ENCODE results near the gene PIM1. TPM values are rescaled to one million over a fixed set of nuclear protein-coding genes. Genes with fewer than 3 reads are reported as not detected.

PIM1 gene
- total RNA-seq, 1 donor from 2014 or later = 12.8 TPM

- Mint-ChIP-seq H3K9me3 (ENCODE audit: unreplicated experiment) (no peaks in the 10 kb centered on the region), H3K4me3 (ENCODE audit: unreplicated experiment) (no peak overlapping the region), H3K27me3 (ENCODE audit: unreplicated experiment) (no peaks in the 10 kb centered on the region), H3K36me3 (ENCODE audit: unreplicated experiment) (no peaks in the 10 kb centered on the region), H3K4me1 (ENCODE audit: unreplicated experiment) (no peaks in the 10 kb centered on the region), H3K27ac (ENCODE audit: unreplicated experiment) (no peak overlapping the region)
- no peak for DNase-seq (ENCODE audit: extremely low spot score, unreplicated experiment)
- no peak for TF ChIP-seq CTCF (IDR thresholded peaks at IDR 0.05)
Observed at GRCh38 chr6:37209461-37210205, 39.7 kb downstream of the PIM1 start.

- H3K4me3 Mint-ChIP-seq (ENCODE audit: unreplicated experiment) = no peak overlapping the region
- TF ChIP-seq CTCF (IDR thresholded peaks at IDR 0.05) = peak; percentile 91
- no peaks in the 10 kb centered on the region for H3K9me3 Mint-ChIP-seq (ENCODE audit: unreplicated experiment)
- DNase-seq (ENCODE audit: extremely low spot score, unreplicated experiment) = peak; percentile 90
- H3K4me1 Mint-ChIP-seq (ENCODE audit: unreplicated experiment) = no peaks in the 10 kb centered on the region
- no peaks in the 10 kb centered on the region for H3K27me3 Mint-ChIP-seq (ENCODE audit: unreplicated experiment)
- H3K27ac Mint-ChIP-seq (ENCODE audit: unreplicated experiment) = no peak overlapping the region
- H3K36me3 Mint-ChIP-seq (ENCODE audit: unreplicated experiment) = no peaks in the 10 kb centered on the region
Observed at GRCh38 chr6:37210313-37210968, 40.5 kb downstream of the PIM1 start.

- no peak for TF ChIP-seq CTCF (IDR thresholded peaks at IDR 0.05)
- Mint-ChIP-seq H3K9me3 (ENCODE audit: unreplicated experiment) (no peaks in the 10 kb centered on the region), H3K27ac (ENCODE audit: unreplicated experiment) (no peak overlapping the region), H3K36me3 (ENCODE audit: unreplicated experiment) (no peaks in the 10 kb centered on the region), H3K4me1 (ENCODE audit: unreplicated experiment) (no peaks in the 10 kb centered on the region), H3K27me3 (ENCODE audit: unreplicated experiment) (no peaks in the 10 kb centered on the region), H3K4me3 (ENCODE audit: unreplicated experiment) (no peak overlapping the region)
- no peak for DNase-seq (ENCODE audit: extremely low spot score, unreplicated experiment)
Observed at GRCh38 chr6:37212268-37212667, 42.3 kb downstream of the PIM1 start.

GRCh38 chr6:37218061-37218460 is 48.1 kb downstream of the PIM1 start:
- Mint-ChIP-seq H3K27ac (ENCODE audit: unreplicated experiment) (no peak overlapping the region), H3K4me1 (ENCODE audit: unreplicated experiment) (peaks cover 11% of the 10 kb centered on the region), H3K4me3 (ENCODE audit: unreplicated experiment) (no peak overlapping the region), H3K27me3 (ENCODE audit: unreplicated experiment) (no peaks in the 10 kb centered on the region), H3K36me3 (ENCODE audit: unreplicated experiment) (no peaks in the 10 kb centered on the region), H3K9me3 (ENCODE audit: unreplicated experiment) (no peaks in the 10 kb centered on the region)
- DNase-seq (ENCODE audit: extremely low spot score, unreplicated experiment) = no peak
- TF ChIP-seq CTCF (IDR thresholded peaks at IDR 0.05) = no peak

- Mint-ChIP-seq H3K4me3 (ENCODE audit: unreplicated experiment) (no peak overlapping the region), H3K27ac (ENCODE audit: unreplicated experiment) (no peak overlapping the region), H3K4me1 (ENCODE audit: unreplicated experiment) (peaks cover 13% of the 10 kb centered on the region), H3K9me3 (ENCODE audit: unreplicated experiment) (no peaks in the 10 kb centered on the region), H3K27me3 (ENCODE audit: unreplicated experiment) (no peaks in the 10 kb centered on the region), H3K36me3 (ENCODE audit: unreplicated experiment) (no peaks in the 10 kb centered on the region)
- no peak for DNase-seq (ENCODE audit: extremely low spot score, unreplicated experiment)
- TF ChIP-seq CTCF (IDR thresholded peaks at IDR 0.05) = no peak
Observed at GRCh38 chr6:37218511-37218910, 48.6 kb downstream of the PIM1 start.
